ENCODE results near the gene FBXW7. TPM values are rescaled to one million over a fixed set of nuclear protein-coding genes. Genes with fewer than 3 reads are reported as not detected.

The FBXW7 gene
- total RNA-seq, 1 experiment from 2014 or later, result 33.5 TPM

- no peaks in the 10 kb centered on the region for H3K9me3 ChIP-seq (ENCODE audit: low read depth, low read length, poor library complexity, severe bottlenecking)
- H3K36me3 ChIP-seq (ENCODE audit: insufficient read depth, low read length, poor library complexity, severe bottlenecking), result peaks cover 4% of the 10 kb centered on the region
- CTCF ChIA-PET, result no interaction called here
- H3K4me3 ChIP-seq (ENCODE audit: low read depth, low read length, poor library complexity, severe bottlenecking), result peak overlapping the region; percentile 53
- no peak for DNase-seq (ENCODE audit: low spot score)
- H3K27me3 ChIP-seq (replicated peaks; ENCODE audit: insufficient read depth, low read depth, low read length, poor library complexity), result no peaks in the 10 kb centered on the region
- peaks cover 36% of the 10 kb centered on the region for H3K4me1 ChIP-seq (ENCODE audit: insufficient read depth, low read length, poor library complexity, severe bottlenecking)
- POLR2A ChIA-PET (ENCODE audit: low non-redundant PET), result no interaction called here
- no peak for TF ChIP-seq CTCF (conservative IDR thresholded peaks at IDR 0.05; ENCODE audit: low read depth, low read length)
- no peak for TF ChIP-seq EZH2 (IDR thresholded peaks at IDR 0.05; ENCODE audit: borderline replicate concordance, low read depth, low read length, poor library complexity, severe bottlenecking)
- BruUV-seq (replicated peaks), result no TSS peak
- no peak overlapping the region for H3K27ac ChIP-seq (ENCODE audit: low read depth, low read length, poor library complexity, severe bottlenecking)
- intact Hi-C loops (cut with micrococcal nuclease; ENCODE audit: unreplicated experiment), result no loop called here
Observed at GRCh38 chr4:152351080-152351479, 184.8 kb downstream of the FBXW7 start.

GRCh38 chr4:152348670-152349069 lies 187.2 kb downstream of the FBXW7 start:
- Histone ChIP-seq H3K27me3 (replicated peaks; ENCODE audit: insufficient read depth, low read depth, low read length, poor library complexity) (no peaks in the 10 kb centered on the region), H3K9me3 (ENCODE audit: low read depth, low read length, poor library complexity, severe bottlenecking) (no peaks in the 10 kb centered on the region), H3K27ac (ENCODE audit: low read depth, low read length, poor library complexity, severe bottlenecking) (peak overlapping the region; percentile 4), H3K4me3 (ENCODE audit: low read depth, low read length, poor library complexity, severe bottlenecking) (no peak overlapping the region), H3K4me1 (ENCODE audit: insufficient read depth, low read length, poor library complexity, severe bottlenecking) (peaks cover 35% of the 10 kb centered on the region), H3K36me3 (ENCODE audit: insufficient read depth, low read length, poor library complexity, severe bottlenecking) (peaks cover 4% of the 10 kb centered on the region)
- ChIA-PET POLR2A (ENCODE audit: low non-redundant PET) (no interaction called here), CTCF (no interaction called here)
- no TSS peak for BruUV-seq (replicated peaks)
- TF ChIP-seq CTCF (conservative IDR thresholded peaks at IDR 0.05; ENCODE audit: low read depth, low read length) (peak; percentile 59; the same call in 1 of the 2 replicates), EZH2 (IDR thresholded peaks at IDR 0.05; ENCODE audit: borderline replicate concordance, low read depth, low read length, poor library complexity, severe bottlenecking) (no peak)
- peak; percentile 67 for DNase-seq (ENCODE audit: low spot score)
- intact Hi-C loops (cut with micrococcal nuclease; ENCODE audit: unreplicated experiment), result no loop called here

GRCh38 chr4:152346979-152347378 lies 188.9 kb downstream of the FBXW7 start:
- no peak for DNase-seq (ENCODE audit: low spot score)
- no peaks in the 10 kb centered on the region for H3K27me3 ChIP-seq (replicated peaks; ENCODE audit: insufficient read depth, low read depth, low read length, poor library complexity)
- no TSS peak for BruUV-seq (replicated peaks)
- peaks cover 4% of the 10 kb centered on the region for H3K36me3 ChIP-seq (ENCODE audit: insufficient read depth, low read length, poor library complexity, severe bottlenecking)
- H3K4me1 ChIP-seq (ENCODE audit: insufficient read depth, low read length, poor library complexity, severe bottlenecking), result peaks cover 27% of the 10 kb centered on the region
- no peak overlapping the region for H3K4me3 ChIP-seq (ENCODE audit: low read depth, low read length, poor library complexity, severe bottlenecking)
- intact Hi-C loops (cut with micrococcal nuclease; ENCODE audit: unreplicated experiment), result no loop called here
- no peak overlapping the region for H3K27ac ChIP-seq (ENCODE audit: low read depth, low read length, poor library complexity, severe bottlenecking)
- POLR2A ChIA-PET (ENCODE audit: low non-redundant PET), result no interaction called here
- no peak for TF ChIP-seq EZH2 (IDR thresholded peaks at IDR 0.05; ENCODE audit: borderline replicate concordance, low read depth, low read length, poor library complexity, severe bottlenecking)
- no peak for TF ChIP-seq CTCF (conservative IDR thresholded peaks at IDR 0.05; ENCODE audit: low read depth, low read length)
- CTCF ChIA-PET, result no interaction called here
- H3K9me3 ChIP-seq (ENCODE audit: low read depth, low read length, poor library complexity, severe bottlenecking), result no peaks in the 10 kb centered on the region
